Measurements from ENCODE around the gene CAMK2A. TPM values are rescaled to one million over a fixed set of nuclear protein-coding genes. Genes with fewer than 3 reads are reported as not detected.

CAMK2A gene
- total and polyA plus RNA-seq, 2 donors (not counting 3 experiments of a cell fraction or from before 2014, with no cell fraction given), result not detected

DNA sequence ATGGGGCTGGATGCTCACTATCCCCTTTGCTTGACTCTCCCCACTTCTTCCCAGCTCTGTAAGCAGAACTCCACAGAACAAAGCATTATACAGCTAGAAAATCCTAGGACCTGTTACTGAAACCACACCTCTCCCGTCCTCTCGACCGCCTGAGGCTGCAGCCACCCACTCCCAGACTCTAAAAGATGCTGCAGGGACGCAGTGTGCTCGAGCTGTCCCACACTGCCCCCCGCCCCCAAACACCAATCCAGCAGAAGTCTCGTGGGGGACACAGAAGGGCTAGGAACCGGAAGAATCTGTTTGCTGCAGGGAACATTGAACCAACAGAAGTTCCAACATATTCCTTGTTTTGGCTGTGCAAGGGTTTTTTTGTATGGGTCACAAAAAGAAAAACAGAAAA is 7.6 kb downstream of the CAMK2A start:
- no peaks in the 10 kb centered on the region for H3K9me3 ChIP-seq (replicated peaks; ENCODE audit: control insufficient read depth, insufficient read depth, low read length)
- H3K4me3 ChIP-seq (replicated peaks in 1 of 3; ENCODE audit: insufficient read depth in 1 of 3, low read depth in 1 of 3, low read length in 3 of 3), result no peak overlapping the region
- POLR2A ChIA-PET, result no interaction called here
- intact Hi-C loops (cut with micrococcal nuclease), result no loop called here
- peaks cover 17 to 37% of the 10 kb centered on the region in 2 experiments for H3K27me3 ChIP-seq (ENCODE audit: control insufficient read depth in 2 of 2, insufficient read depth in 2 of 2, low read length in 2 of 2)
- H3K27ac ChIP-seq (ENCODE audit: insufficient read depth, low read depth, low read length), result no peak overlapping the region
- no peak overlapping the region for H3K4me2 ChIP-seq (ENCODE audit: insufficient read depth, low read length)
- H3K79me2 ChIP-seq (ENCODE audit: control insufficient read depth, insufficient read depth, low read length), result no peaks in the 10 kb centered on the region
- CTCF ChIA-PET, result no interaction called here
- no peaks in the 10 kb centered on the region for H3K36me3 ChIP-seq (ENCODE audit: control insufficient read depth in 2 of 2, extremely low read depth in 1 of 2, insufficient read depth in 2 of 2, low read length in 2 of 2)
- H2AFZ ChIP-seq (ENCODE audit: low read depth, low read length), result no peak overlapping the region
- no peaks in the 10 kb centered on the region for H3K4me1 ChIP-seq (ENCODE audit: control insufficient read depth, extremely low read depth, insufficient read depth, low read length)
- H3K9me1 ChIP-seq (replicated peaks; ENCODE audit: control insufficient read depth, extremely low read depth, insufficient read depth, low read length), result no peaks in the 10 kb centered on the region
- H4K20me1 ChIP-seq (replicated peaks; ENCODE audit: control insufficient read depth, extremely low read depth, insufficient read depth, low read length), result no peaks in the 10 kb centered on the region
- no peak for DNase-seq (ENCODE audit: low read depth, low spot score)
- no peak for TF ChIP-seq MYC (IDR thresholded peaks at IDR 0.05; ENCODE audit: low read depth, low read length)
- TF ChIP-seq POLR2AphosphoS5 (IDR thresholded peaks at IDR 0.05; ENCODE audit: insufficient read depth, low read depth, low read length), result no peak
- TF ChIP-seq EZH2 (IDR thresholded peaks at IDR 0.05; ENCODE audit: borderline replicate concordance, low read depth, low read length, severe bottlenecking), result no peak
- TF ChIP-seq, protein P1, sequence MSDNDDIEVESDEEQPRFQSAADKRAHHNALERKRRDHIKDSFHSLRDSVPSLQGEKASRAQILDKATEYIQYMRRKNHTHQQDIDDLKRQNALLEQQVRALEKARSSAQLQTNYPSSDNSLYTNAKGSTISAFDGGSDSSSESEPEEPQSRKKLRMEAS (IDR thresholded peaks at IDR 0.05; ENCODE audit: insufficient read depth, insufficient read length), result no peak
- TF ChIP-seq JUN (IDR thresholded peaks at IDR 0.05; ENCODE audit: borderline replicate concordance, insufficient read depth, insufficient read length, low read depth), result no peak
- no peak for TF ChIP-seq POLR2A (IDR thresholded peaks at IDR 0.05; ENCODE audit: low read depth, low read length)
- no peak for TF ChIP-seq FOS (IDR thresholded peaks at IDR 0.05; ENCODE audit: borderline replicate concordance, insufficient read depth, low read length)
- TF ChIP-seq GATA2 (IDR thresholded peaks at IDR 0.05; ENCODE audit: insufficient read depth, insufficient read length, low read depth, low read length), result no peak
- TF ChIP-seq, protein P2, sequence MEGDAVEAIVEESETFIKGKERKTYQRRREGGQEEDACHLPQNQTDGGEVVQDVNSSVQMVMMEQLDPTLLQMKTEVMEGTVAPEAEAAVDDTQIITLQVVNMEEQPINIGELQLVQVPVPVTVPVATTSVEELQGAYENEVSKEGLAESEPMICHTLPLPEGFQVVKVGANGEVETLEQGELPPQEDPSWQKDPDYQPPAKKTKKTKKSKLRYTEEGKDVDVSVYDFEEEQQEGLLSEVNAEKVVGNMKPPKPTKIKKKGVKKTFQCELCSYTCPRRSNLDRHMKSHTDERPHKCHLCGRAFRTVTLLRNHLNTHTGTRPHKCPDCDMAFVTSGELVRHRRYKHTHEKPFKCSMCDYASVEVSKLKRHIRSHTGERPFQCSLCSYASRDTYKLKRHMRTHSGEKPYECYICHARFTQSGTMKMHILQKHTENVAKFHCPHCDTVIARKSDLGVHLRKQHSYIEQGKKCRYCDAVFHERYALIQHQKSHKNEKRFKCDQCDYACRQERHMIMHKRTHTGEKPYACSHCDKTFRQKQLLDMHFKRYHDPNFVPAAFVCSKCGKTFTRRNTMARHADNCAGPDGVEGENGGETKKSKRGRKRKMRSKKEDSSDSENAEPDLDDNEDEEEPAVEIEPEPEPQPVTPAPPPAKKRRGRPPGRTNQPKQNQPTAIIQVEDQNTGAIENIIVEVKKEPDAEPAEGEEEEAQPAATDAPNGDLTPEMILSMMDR (IDR thresholded peaks at IDR 0.05; ENCODE audit: extremely low read depth in 1 of 2, insufficient read depth in 1 of 2, low read depth in 1 of 2, low read length in 2 of 2), result no peak
- H3K9ac ChIP-seq (replicated peaks; ENCODE audit: extremely low read depth, insufficient read depth, low read length), result no peak overlapping the region
- no peak for FAIRE-seq
- no TSS peak for BruUV-seq (replicated peaks)
- dilution Hi-C loops (cut with MboI; ENCODE audit: extremely low pct_ligation_motif_present, low sequenced_read_pairs), result no loop called here

All from endothelial cell of umbilical vein (primary cell).